NCI-H748 (cell line): ENCODE measurements around the gene PAK4.

ENCODE experiments used
- DNase-seq: peaks from one replicate; lab custom pipeline; 2025; ENCODE audit not compliant: unreplicated experiment; lab: John Stamatoyannopoulos, UW

The PAK4 gene

GRCh38 chr19:39145180-39145953 lies 19.8 kb downstream of the PAK4 start:
- no peak for DNase-seq

DNA sequence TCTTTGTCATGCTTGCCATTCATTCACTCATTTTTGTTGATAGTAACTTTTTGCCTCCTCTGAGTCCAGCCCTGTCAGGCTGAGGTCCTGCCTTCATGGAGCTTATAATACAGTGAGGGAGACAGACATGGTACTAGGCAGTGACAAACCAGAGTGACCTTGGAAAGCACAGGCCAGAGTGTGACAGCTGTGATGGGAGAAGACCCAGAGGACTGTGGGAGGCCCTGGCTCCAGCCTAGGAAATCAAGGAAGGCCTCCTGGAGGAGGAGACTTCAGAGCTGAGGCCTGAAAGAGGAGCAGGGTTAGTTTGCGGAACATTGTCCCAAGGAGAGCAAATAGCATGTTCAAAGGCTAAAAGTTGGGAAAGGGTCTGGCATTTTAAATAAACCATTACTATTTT lies 20.5 kb downstream of the PAK4 start:
- no peak for DNase-seq

GRCh38 chr19:39146686-39147450 lies 21.3 kb downstream of the PAK4 start:
- no peak for DNase-seq

- DNase-seq = no peak
Observed at GRCh38 chr19:39147480-39147879, 21.9 kb downstream of the PAK4 start.

GRCh38 chr19:39148939-39149529 lies 23.4 kb downstream of the PAK4 start:
- DNase-seq = no peak

DNA sequence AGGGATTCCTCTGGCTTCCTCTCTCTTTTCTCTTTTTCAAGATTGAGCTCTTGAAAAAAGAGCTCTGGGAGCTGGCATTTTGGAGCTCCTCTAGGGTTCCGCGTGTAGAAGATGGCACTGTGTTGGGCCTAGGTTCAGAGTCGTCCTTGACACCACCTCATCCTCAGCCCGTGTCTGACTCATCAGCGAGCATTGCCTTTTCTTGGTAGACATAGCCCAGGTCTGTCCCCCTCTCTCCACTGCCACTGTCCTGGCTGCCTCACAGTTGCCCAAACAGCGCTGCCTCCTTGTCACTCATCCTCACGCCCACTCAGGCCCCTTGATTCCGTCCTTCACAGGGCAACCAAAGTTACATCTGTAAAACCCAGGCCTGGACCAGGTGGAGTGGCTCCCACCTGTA lies 24.6 kb downstream of the PAK4 start:
- no peak for DNase-seq

DNA sequence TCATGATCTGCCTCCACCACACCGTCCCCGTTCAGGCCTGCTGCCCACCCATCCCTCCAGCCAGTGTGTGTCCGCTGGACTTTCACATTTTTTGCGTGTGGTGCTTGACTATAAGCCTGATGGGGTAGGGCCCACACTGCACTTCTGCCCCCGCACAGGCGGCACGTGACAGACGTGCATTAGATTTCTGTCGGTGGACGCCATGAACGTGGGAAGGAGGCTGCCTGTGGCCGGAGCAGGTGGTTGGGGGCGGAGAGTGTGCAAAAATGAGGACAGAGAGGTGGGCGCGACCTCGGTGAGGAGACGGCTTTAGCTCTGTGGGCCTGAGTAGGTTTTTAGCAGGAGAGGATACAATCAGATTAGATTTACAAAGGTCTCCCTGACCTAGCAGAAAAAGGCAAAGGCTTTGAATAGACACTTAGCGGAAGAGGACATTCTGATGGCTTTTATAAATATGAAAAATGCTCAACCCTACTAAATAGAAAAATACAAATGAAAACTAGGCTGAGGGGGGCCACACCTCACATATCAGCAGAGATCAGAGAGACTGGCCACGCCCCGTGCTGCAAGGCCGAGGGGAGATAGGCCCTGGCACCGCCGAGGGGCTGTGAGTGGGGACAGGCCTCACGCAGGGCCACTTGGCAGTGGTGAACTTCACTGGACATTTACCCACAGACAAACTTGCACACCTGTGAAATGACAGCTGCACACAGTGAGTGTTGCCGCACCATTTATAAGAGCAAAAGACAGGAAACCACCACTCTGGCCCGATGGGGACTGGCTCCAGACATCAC lies 25.4 kb downstream of the PAK4 start:
- no peak for DNase-seq

GRCh38 chr19:39152066-39152465 lies 26.5 kb downstream of the PAK4 start:
- no peak for DNase-seq

- DNase-seq = no peak
Observed at GRCh38 chr19:39154100-39154628, 28.6 kb downstream of the PAK4 start.

DNA sequence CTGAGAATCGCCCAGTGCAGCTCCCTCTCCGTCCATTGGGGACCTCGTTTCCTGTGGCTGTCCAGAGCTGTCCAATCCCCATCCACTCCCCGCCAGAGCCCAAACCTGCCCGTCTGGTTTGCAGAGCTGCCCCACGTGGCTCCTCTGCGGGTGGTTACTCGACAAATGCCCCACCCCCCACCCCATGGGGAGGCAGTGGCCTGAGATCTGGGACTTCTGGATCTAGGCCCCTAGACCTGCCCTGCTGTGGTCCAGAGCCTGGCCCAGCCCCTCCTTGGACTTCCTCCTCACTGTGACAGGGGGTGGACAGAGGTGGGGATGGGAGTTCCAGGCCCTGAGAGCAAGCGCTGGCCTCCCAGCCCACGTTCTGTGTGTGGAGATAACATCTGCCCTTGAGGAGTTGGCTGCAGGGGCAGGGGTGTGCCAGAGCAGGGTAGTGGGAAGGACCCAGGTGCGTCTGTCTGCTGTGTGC lies 29.1 kb downstream of the PAK4 start:
- no peak for DNase-seq

DNA sequence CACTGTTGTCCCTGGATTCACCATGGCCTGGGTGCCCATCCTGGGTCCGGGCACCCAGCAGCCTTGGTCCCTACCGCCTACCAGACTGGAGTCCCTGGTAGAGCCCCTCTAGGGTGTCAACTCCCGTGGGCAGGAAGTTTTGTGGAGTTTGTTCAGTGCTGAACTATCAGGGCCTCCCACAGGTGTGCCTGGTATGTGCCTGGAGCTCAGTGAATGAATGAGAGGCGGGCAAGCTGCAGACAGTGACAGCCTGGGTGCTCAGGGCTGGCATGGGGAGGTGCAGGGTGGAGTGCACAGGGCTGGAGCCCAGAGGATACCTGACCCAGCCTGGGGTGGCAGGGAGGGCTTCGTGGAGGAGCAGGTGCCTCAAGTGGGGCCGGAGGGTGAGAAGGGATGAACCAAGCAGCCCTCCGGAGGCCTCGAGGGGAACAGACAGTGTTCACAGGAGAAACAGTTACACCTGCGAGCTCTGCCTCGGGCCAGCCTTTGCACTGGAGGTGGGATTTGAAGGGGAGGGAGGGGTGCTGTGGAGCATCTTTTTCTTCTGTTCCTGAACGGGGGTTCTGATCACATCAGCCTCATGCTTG lies 29.6 kb downstream of the PAK4 start:
- DNase-seq = no peak

DNA sequence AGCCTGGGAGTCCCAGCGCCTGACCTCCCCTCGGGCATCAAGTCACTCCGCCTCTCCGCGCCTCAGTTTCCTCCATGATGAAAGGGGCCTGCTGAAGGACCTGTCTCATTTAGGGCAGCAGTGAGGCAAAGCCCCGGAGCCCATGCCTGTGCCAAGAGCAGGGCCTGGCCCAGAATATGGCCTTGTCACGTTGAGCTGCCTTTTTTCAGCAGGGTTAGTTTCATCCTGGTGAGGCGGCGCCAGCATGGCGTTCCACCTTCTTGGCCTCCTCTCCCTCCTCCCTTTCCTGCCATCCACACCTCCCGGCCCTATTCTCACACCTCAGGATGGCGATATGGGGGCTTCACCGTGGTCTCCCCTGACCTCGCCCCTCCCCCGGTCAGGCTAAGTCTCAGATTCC lies 30.2 kb downstream of the PAK4 start:
- no peak for DNase-seq

- no peak for DNase-seq
Observed at GRCh38 chr19:39156326-39157230, 31.0 kb downstream of the PAK4 start.

GRCh38 chr19:39157275-39157996 lies 31.9 kb downstream of the PAK4 start:
- no peak for DNase-seq

- DNase-seq = no peak
Observed at GRCh38 chr19:39157997-39158389, 32.4 kb downstream of the PAK4 start.

- no peak for DNase-seq
Observed at GRCh38 chr19:39158646-39159260, 33.2 kb downstream of the PAK4 start.

DNA sequence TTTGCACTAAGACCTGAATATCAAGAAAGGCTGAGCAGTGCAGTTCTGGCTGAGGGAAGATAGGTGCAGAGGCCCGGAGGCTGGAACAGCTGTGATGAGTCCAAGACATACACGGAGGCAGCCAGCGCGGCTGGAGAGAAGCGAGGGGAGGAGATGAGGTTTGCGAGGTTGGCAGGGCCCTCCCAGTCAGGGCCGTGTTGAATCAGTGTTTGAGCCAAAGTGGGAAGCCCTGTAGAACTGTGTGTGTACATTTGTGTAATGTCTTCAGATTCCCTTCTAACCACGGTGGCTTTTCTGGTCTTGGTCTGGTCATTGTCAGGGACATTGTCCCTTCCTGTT lies 34.9 kb downstream of the PAK4 start:
- DNase-seq = no peak

- DNase-seq = no peak
Observed at GRCh38 chr19:39160889-39161672, 35.5 kb downstream of the PAK4 start.
